Activated CD4-positive, alpha-beta T cell treated with anti-CD3 and anti-CD28 coated beads for 36 hours (primary cell): Measurements from ENCODE around the gene SLC9A9. TPM values are rescaled to one million over a fixed set of nuclear protein-coding genes. Genes with fewer than 3 reads are reported as not detected.

ENCODE experiments used
- ATAC-seq: fragments of 200-7000 bp; cut with Tn5 transposase; one replicate; pipeline ENCODE4 v1.10.0; 2021; ENCODE audit warnings: mild to moderate bottlenecking, moderate library complexity
- CTCF ChIA-PET: fragments of 350-600 bp; sonication (Branson Sonifier 250); formaldehyde crosslinking; loops from one replicate; lab custom pipeline; 2021; ENCODE audit warnings: antibody characterized with exemption; lab: Charles Lee
- POLR2A ChIA-PET: fragments of 350-600 bp; sonication (Branson Sonifier 250); formaldehyde crosslinking; loops from one replicate; lab custom pipeline; 2021; ENCODE audit warnings: antibody characterized with exemption, inconsistent platforms; lab: Charles Lee
- DNase-seq: peaks from one replicate; pipeline ENCODE4 v3.0.0-alpha.2; 2020
- H3K27ac Mint-ChIP-seq: one replicate; pipeline ENCODE4 v1.8.0; 2021; ENCODE audit warnings: mixed read lengths
- H3K27me3 Mint-ChIP-seq: one replicate; pipeline ENCODE4 v1.8.0; 2021; ENCODE audit warnings: mixed read lengths
- H3K36me3 Mint-ChIP-seq: one replicate; pipeline ENCODE4 v1.8.0; 2021; ENCODE audit warnings: low read depth, mixed read lengths
- H3K4me1 Mint-ChIP-seq: one replicate; pipeline ENCODE4 v1.8.0; 2021; ENCODE audit warnings: mixed read lengths
- H3K4me3 Mint-ChIP-seq: one replicate; pipeline ENCODE4 v1.8.0; 2021; ENCODE audit warnings: mild to moderate bottlenecking, moderate library complexity, mixed read lengths
- H3K9me3 Mint-ChIP-seq: one replicate; pipeline ENCODE4 v1.8.0; 2021; ENCODE audit warnings: low read depth, mixed read lengths
- intact Hi-C, 2 experiments: fragments of 100-400 bp; cut with DNase I in 1 of 2; cut with micrococcal nuclease in 1 of 2; formaldehyde crosslinking; loops; one replicate each; pipeline versions ENCODE4 v1.14.2 to v1.15.1; 2022 to 2024; cut with DNase I, micrococcal nuclease
- total RNA-seq, 2 experiments: library from RNA; stranded (reverse); gene quantifications; one replicate each; pipeline ENCODE4 v1.2.3, GENCODE V29; 2021

SLC9A9 gene
- total RNA-seq, 2 experiments from 2014 or later, result 1.4 to 1.6 TPM

DNA sequence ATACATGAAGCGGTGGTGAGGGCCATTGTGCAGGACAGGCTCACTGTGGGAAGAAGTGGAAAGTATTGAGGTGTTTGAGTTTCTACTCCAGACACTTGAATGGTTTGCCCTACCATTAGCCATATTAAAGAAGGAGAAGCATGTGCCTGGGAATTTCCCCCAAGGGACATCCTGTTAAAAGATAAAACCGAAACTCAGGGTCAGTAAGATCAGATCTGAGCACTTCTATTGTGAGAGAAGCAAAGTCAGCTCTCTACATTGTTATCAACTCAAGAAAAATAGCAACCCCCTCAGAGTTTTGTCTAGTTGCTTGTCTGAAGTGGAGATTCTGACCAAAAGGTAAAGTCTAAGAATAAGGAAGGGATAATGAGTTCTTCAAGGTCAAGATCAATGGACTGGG lies 458.9 kb downstream of the SLC9A9 start:
- Mint-ChIP-seq H3K4me3 (no peak overlapping the region), H3K27ac (no peak overlapping the region), H3K27me3 (no peaks in the 10 kb centered on the region), H3K36me3 (peaks cover 8% of the 10 kb centered on the region), H3K9me3 (peaks cover 3% of the 10 kb centered on the region), H3K4me1 (no peaks in the 10 kb centered on the region)
- no peak for DNase-seq
- no peak for ATAC-seq
- intact Hi-C loops, result no loop called here
- POLR2A ChIA-PET, result no interaction called here
- CTCF ChIA-PET, result no interaction called here

DNA sequence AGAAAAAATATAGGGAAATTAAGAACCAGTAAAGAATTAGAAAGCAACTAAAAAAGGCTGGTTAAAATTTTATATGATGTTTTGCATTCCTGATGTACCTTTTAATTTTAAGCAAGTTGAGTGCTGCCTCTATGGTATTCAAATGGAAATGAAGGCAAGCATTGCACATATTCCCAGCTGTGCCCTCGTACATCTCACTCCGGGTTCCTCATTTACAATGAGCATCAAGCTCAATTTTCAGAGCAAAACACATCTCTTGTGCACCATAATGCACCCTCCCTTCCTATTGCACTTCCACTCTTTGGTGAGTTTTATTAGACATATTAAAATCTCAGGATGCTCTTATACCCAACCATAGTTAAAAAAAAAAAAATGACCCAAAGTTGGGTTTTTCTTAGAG lies 460.8 kb downstream of the SLC9A9 start:
- Mint-ChIP-seq H3K36me3 (peaks cover 5% of the 10 kb centered on the region), H3K9me3 (peaks cover 2% of the 10 kb centered on the region), H3K4me1 (no peaks in the 10 kb centered on the region), H3K27me3 (no peaks in the 10 kb centered on the region), H3K27ac (no peak overlapping the region), H3K4me3 (no peak overlapping the region)
- DNase-seq (no peak), ATAC-seq (no peak)
- ChIA-PET POLR2A (interaction anchor here (0.7 kb wide), 1 partner anchor 180 kb away, joined by 4 read pairs; no protein-coding TSS in a partner anchor), CTCF (no interaction called here)
- intact Hi-C loops, result no loop called here

DNA sequence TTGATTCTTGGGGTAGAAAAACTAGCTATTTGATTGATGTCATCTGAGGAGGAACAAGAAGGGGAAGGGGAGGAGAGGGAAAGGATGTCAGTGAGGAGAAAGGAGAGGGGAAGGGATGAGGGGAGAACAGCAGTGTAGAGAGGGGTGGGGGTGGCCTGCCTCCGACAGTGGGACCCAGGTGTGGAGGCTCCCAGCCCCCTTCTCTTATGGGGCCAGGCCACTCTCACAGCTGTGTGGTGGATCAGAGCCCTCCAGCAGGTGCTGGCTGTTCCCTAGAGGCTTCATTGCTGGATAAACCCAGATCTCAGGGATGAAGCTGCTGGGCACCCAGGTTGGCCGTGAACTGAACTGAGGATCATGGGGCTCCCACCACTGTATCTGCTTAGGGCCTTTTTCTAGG lies 464.2 kb downstream of the SLC9A9 start:
- Mint-ChIP-seq H3K36me3 (peaks cover 8% of the 10 kb centered on the region), H3K9me3 (peaks cover 3% of the 10 kb centered on the region), H3K4me1 (peaks cover under 1% of the 10 kb centered on the region), H3K27ac (no peak overlapping the region), H3K4me3 (no peak overlapping the region), H3K27me3 (no peaks in the 10 kb centered on the region)
- DNase-seq (no peak), ATAC-seq (no peak)
- ChIA-PET POLR2A (no interaction called here), CTCF (interaction anchor here (0.6 kb wide), 1 partner anchor 369 kb away, joined by 3 read pairs; no protein-coding TSS in a partner anchor)
- intact Hi-C loops, result no loop called here

DNA sequence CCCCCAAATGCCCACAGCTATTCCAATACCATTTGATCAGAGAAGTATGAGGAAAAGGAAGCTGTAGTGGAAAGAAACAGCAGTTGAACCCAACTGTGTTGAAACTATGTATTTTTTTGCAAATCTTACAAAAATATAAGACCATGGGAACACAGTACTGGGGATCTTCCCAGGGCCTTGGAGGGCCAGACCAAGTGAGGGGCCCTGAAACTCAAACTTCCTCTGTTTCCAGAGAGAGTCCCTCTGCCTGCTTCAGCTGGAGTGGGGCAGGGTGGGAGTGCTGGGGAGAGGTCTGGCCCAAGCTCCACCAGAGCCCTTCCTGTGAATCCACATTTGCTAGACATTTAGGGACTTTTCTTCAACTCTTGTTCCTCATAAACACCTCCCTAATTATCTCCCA lies 464.8 kb downstream of the SLC9A9 start:
- Mint-ChIP-seq H3K36me3 (peaks cover 8% of the 10 kb centered on the region), H3K27me3 (no peaks in the 10 kb centered on the region), H3K27ac (no peak overlapping the region), H3K4me3 (no peak overlapping the region), H3K4me1 (peaks cover 6% of the 10 kb centered on the region), H3K9me3 (peaks cover 3% of the 10 kb centered on the region)
- ATAC-seq, result no peak
- POLR2A ChIA-PET, result no interaction called here
- no peak for DNase-seq
- CTCF ChIA-PET, result no interaction called here
- intact Hi-C loops, result no loop called here

DNA sequence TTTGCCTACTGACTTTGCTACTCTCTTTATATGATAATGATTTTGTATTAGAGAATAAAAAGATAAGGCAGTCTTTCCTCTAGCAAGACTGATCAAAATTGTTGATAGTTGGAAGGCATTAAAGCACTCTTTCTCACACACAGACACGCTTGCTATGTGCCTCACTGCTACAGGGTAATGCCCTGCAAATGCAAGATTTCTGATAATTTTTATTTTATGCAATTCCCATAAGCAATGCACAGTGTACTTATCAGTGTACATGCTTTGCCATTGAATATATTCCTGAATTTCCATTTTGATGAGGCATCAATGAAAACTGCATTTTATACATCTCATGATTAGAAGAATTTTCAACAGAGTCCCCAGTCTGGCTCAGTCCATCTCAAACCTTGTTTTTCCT lies 465.5 kb downstream of the SLC9A9 start:
- Mint-ChIP-seq H3K27me3 (no peaks in the 10 kb centered on the region), H3K9me3 (peaks cover 3% of the 10 kb centered on the region), H3K4me1 (peaks cover 8% of the 10 kb centered on the region), H3K4me3 (no peak overlapping the region), H3K36me3 (peaks cover 8% of the 10 kb centered on the region), H3K27ac (no peak overlapping the region)
- POLR2A ChIA-PET, result no interaction called here
- ATAC-seq (no peak), DNase-seq (no peak)
- intact Hi-C loops, result no loop called here
- CTCF ChIA-PET, result no interaction called here

DNA sequence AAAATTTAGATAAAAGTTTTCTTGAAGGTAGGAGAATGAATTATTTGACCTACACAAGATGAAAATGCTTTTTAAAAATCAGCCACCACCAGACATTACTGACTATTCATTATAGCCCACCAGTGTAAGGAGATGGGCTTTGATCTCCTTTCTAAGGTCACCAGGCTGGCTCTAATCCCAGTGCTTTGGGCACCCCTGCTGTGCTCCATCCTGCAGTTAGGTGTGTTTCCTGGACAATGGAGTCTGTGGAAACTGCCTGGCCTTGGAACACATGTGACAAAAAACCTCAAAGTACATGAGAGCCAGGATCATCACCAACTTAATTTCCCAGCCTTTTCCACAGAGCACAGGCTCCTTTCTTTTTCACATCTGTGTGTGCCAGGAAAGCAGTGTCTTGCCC lies 467.8 kb downstream of the SLC9A9 start:
- Mint-ChIP-seq H3K4me3 (no peak overlapping the region), H3K4me1 (peaks cover 8% of the 10 kb centered on the region), H3K27ac (no peak overlapping the region), H3K27me3 (no peaks in the 10 kb centered on the region), H3K9me3 (peaks cover 3% of the 10 kb centered on the region), H3K36me3 (peaks cover 8% of the 10 kb centered on the region)
- intact Hi-C loops, result no loop called here
- ChIA-PET CTCF (no interaction called here), POLR2A (no interaction called here)
- DNase-seq, result no peak
- ATAC-seq, result no peak

DNA sequence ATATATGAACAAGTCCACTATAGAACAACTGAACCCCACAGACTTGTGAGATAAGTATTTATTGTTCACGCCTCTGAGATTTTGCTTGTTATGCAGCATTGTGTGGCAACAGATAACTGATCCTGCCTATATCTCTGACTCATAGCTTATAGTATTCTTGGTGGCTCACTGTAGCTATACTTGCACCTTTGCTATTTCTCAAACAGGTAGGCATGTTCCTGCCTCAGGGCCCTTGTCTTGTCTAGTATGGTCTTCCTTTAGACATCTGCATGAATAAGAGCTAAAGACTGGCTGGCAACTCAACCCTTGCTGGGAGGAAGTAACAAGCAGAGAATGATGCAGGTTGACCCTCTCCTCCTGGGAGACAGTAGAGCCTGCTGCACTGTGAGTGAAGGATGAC lies 472.6 kb downstream of the SLC9A9 start:
- no peak overlapping the region for H3K4me3 Mint-ChIP-seq
- H3K36me3 Mint-ChIP-seq, result no peaks in the 10 kb centered on the region
- ATAC-seq, result no peak
- POLR2A ChIA-PET, result no interaction called here
- H3K27me3 Mint-ChIP-seq, result no peaks in the 10 kb centered on the region
- peaks cover 1% of the 10 kb centered on the region for H3K9me3 Mint-ChIP-seq
- CTCF ChIA-PET, result no interaction called here
- intact Hi-C loops, result no loop called here
- no peak for DNase-seq
- H3K4me1 Mint-ChIP-seq, result peaks cover 8% of the 10 kb centered on the region
- H3K27ac Mint-ChIP-seq, result no peak overlapping the region

DNA sequence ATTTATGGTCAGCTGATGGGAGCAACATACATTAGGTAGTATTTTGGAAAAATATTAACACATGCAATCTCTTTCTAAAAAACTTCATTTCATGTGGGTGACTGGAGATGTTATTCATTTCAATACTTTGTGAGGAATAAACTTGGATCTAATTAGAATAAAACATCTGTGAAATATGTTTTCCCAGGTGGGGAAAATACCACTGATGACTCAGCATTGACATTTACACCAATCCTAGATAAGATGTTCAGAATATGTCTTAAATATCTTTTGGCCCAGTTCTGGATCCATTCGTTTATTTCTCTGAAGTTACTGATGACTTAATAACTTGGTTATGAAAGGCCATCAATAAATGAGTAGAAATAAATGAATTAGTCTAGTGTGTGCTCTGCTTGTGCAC lies 481.1 kb downstream of the SLC9A9 start:
- peaks cover 21% of the 10 kb centered on the region for H3K4me1 Mint-ChIP-seq
- intact Hi-C loops, result loop anchor here in 1 of 2 experiments (5.0 kb wide), 1 partner anchor 245 kb away; no protein-coding TSS in a partner anchor
- no peaks in the 10 kb centered on the region for H3K36me3 Mint-ChIP-seq
- H3K27me3 Mint-ChIP-seq, result no peaks in the 10 kb centered on the region
- ATAC-seq (no peak), DNase-seq (no peak)
- H3K27ac Mint-ChIP-seq, result no peak overlapping the region
- H3K4me3 Mint-ChIP-seq, result no peak overlapping the region
- ChIA-PET POLR2A (no interaction called here), CTCF (no interaction called here)
- H3K9me3 Mint-ChIP-seq, result no peaks in the 10 kb centered on the region

DNA sequence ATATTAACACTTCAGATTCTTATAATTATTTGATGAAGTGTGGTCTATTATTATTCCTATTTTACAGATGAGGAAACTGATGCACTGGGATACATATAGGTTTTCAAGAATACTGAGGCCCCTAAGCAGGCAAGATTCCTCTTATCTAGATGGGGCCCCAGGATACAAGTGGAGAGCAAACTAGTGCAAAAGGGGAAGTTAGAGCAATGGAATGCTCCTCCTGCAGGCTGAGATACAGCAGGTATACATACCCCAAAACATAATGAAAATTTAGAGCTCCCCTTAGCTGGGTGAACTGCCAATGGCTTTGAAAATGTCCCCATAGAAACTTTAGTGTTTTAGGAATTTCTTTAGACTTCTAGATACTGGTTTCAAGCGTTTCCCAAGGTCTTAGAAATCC lies 481.6 kb downstream of the SLC9A9 start:
- H3K9me3 Mint-ChIP-seq, result no peaks in the 10 kb centered on the region

DNA sequence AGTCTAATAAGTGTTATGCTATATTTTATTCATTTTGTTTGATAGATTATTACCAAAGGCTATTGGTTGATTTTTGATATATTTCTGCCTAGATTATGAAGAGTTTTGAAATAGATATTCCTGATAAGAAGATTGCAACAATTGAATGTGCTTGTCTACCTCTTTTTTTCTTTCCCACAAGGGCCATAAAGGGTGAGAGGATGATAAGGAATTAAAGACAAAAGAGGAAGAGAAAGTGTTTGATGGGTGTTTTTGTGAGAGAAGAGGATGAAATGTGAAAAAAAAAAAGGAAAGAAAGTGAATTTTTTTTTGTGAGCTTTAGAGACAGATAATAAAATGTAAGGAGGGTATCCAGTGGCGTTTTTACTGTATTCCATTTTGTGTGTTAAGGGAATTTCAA lies 484.3 kb downstream of the SLC9A9 start:
- DNase-seq (no peak), ATAC-seq (no peak)
- POLR2A ChIA-PET, result no interaction called here
- no peaks in the 10 kb centered on the region for H3K9me3 Mint-ChIP-seq
- H3K27ac Mint-ChIP-seq, result no peak overlapping the region
- intact Hi-C loops, result no loop called here
- no peaks in the 10 kb centered on the region for H3K27me3 Mint-ChIP-seq
- CTCF ChIA-PET, result interaction anchor here (0.7 kb wide), 1 partner anchor 239 kb away, joined by 3 read pairs; no protein-coding TSS in a partner anchor
- H3K4me1 Mint-ChIP-seq, result peaks cover 32% of the 10 kb centered on the region
- H3K36me3 Mint-ChIP-seq, result no peaks in the 10 kb centered on the region
- H3K4me3 Mint-ChIP-seq, result no peak overlapping the region

More for the DNA sequence above, 481.6 kb downstream of the SLC9A9 start:
- intact Hi-C loops, result loop anchor here in 1 of 2 experiments (5.0 kb wide), 1 partner anchor 244 kb away; no protein-coding TSS in a partner anchor
- DNase-seq (no peak), ATAC-seq (no peak)
- Mint-ChIP-seq H3K4me3 (no peak overlapping the region), H3K36me3 (no peaks in the 10 kb centered on the region), H3K4me1 (peaks cover 26% of the 10 kb centered on the region), H3K27ac (no peak overlapping the region), H3K27me3 (no peaks in the 10 kb centered on the region)
- ChIA-PET CTCF (interaction anchor here (0.9 kb wide), 1 partner anchor 14 kb away, joined by 3 read pairs; no protein-coding TSS in a partner anchor), POLR2A (no interaction called here)

DNA sequence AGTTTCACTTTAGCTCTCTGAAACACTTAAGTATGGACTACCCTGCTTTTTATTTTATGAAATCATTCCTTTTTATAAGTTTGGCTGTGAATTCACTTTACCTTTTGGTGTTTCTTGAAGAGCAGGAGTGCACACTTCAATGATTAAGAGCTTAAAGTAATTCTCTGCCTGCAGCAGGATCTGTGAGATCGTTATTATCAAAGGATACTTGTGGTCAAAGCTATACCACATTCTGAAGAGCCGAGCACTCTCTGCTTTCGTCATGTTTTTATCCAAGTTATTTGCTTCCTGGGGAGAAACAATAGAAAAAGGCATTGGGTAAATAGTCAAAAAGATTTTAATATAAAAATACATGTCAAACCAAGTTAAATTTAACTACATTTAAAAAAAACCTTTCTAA lies 485.0 kb downstream of the SLC9A9 start:
- H3K9me3 Mint-ChIP-seq, result no peaks in the 10 kb centered on the region
- no peaks in the 10 kb centered on the region for H3K27me3 Mint-ChIP-seq
- intact Hi-C loops, result no loop called here
- H3K4me1 Mint-ChIP-seq, result peaks cover 33% of the 10 kb centered on the region
- no peaks in the 10 kb centered on the region for H3K36me3 Mint-ChIP-seq
- DNase-seq (no peak), ATAC-seq (peak; percentile 57)
- peak overlapping the region; percentile 14 for H3K4me3 Mint-ChIP-seq
- ChIA-PET CTCF (interaction anchor here (0.7 to 1.3 kb wide), 2 partner anchors 13 to 239 kb away, joined by 3 read pairs; no protein-coding TSS in a partner anchor), POLR2A (interaction anchor here (0.7 kb wide), 1 partner anchor 38 kb away, joined by 3 read pairs; no protein-coding TSS in a partner anchor)
- peak overlapping the region; percentile 6 for H3K27ac Mint-ChIP-seq

DNA sequence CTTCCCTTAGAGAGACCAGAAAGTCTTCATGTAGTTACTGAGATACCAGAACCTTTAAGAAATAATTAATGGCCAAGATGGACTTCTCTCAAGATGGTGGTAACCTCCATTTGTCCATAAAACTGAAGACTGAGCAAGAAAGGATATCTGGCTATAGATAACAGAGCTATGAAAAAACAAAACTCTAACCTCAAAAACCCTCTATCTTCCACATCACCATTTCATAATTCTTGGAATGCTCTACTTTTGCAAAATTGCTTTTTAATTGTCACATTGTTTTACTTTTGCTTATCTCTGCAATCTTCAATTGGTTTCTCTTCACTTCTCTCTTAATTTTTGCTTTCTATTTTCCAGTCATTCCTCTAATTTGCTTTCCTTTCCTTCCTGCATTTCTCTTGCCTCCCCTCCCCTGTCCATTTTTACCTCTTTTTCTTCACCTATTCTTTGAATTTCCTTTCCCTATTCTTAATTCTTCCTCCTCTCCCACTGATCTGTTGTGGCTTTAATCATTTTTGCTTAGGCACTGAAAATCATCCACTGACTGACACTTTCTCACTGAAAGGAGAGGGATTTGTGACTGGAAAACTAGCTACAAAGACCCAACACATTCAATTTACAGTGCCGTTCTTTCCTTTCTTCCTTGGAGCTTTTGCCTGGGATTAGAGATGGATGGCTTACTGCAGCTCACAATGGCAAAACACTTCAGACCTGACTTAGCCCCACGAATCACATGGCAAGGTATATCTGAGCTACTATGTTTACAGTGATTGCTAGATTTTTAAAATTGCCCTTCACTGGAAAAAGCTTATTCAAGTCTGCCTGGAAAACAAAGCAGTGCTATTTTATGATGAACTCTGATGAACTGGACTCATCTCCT lies 485.9 kb downstream of the SLC9A9 start:
- intact Hi-C loops, result no loop called here
- POLR2A ChIA-PET, result no interaction called here

More for the DNA sequence above, 485.9 kb downstream of the SLC9A9 start:
- H3K4me1 Mint-ChIP-seq, result peaks cover 32% of the 10 kb centered on the region
- no peak overlapping the region for H3K4me3 Mint-ChIP-seq
- no peak for DNase-seq
- H3K27ac Mint-ChIP-seq, result no peak overlapping the region
- ATAC-seq, result no peak
- no peaks in the 10 kb centered on the region for H3K36me3 Mint-ChIP-seq
- CTCF ChIA-PET, result interaction anchor here (0.7 to 1.6 kb wide), 4 partner anchors 11 to 313 kb away, joined by 3 to 4 read pairs (median 4); no protein-coding TSS in a partner anchor
- no peaks in the 10 kb centered on the region for H3K9me3 Mint-ChIP-seq
- no peaks in the 10 kb centered on the region for H3K27me3 Mint-ChIP-seq
